Activated CD8-positive, alpha-beta T cell treated with anti-CD3 and anti-CD28 coated beads for 36 hours (primary cell): Measurements from ENCODE around the gene DUSP12. TPM values are rescaled to one million over a fixed set of nuclear protein-coding genes. Genes with fewer than 3 reads are reported as not detected.

Experiments used
- ATAC-seq: fragments of 200-7000 bp; cut with Tn5 transposase; one replicate; pipeline ENCODE4 v1.10.0; 2021; ENCODE audit warnings: mild to moderate bottlenecking, moderate library complexity
- CTCF ChIA-PET: fragments of 350-600 bp; sonication (Branson Sonifier 250); formaldehyde crosslinking; loops from one replicate; lab custom pipeline; 2021; ENCODE audit warnings: antibody characterized with exemption; lab: Charles Lee
- POLR2A ChIA-PET: fragments of 350-600 bp; sonication (Branson Sonifier 250); formaldehyde crosslinking; loops from one replicate; lab custom pipeline; 2021; ENCODE audit warnings: antibody characterized with exemption; lab: Charles Lee
- DNase-seq: peaks from one replicate; pipeline ENCODE4 v3.0.0-alpha.2; 2020
- H3K27ac Mint-ChIP-seq: one replicate; pipeline ENCODE4 v1.8.0; 2021; ENCODE audit warnings: mild to moderate bottlenecking, mixed read lengths
- H3K27me3 Mint-ChIP-seq: one replicate; pipeline ENCODE4 v1.8.0; 2021; ENCODE audit warnings: mixed read lengths
- H3K36me3 Mint-ChIP-seq: one replicate; pipeline ENCODE4 v1.8.0; 2021; ENCODE audit warnings: low read depth, mixed read lengths
- H3K4me1 Mint-ChIP-seq: one replicate; pipeline ENCODE4 v1.8.0; 2021; ENCODE audit warnings: low read depth, mixed read lengths
- H3K4me3 Mint-ChIP-seq: one replicate; pipeline ENCODE4 v1.8.0; 2021; ENCODE audit warnings: mild to moderate bottlenecking, moderate library complexity, mixed read lengths
- H3K9me3 Mint-ChIP-seq: one replicate; pipeline ENCODE4 v1.8.0; 2021; ENCODE audit warnings: mixed read lengths
- intact Hi-C: fragments of 100-400 bp; cut with micrococcal nuclease; formaldehyde crosslinking; loops from one replicate; pipeline ENCODE4 v1.10.0; 2022
- total RNA-seq, 2 experiments: library from RNA; stranded (reverse); gene quantifications; one replicate each; pipeline ENCODE4 v1.2.3, GENCODE V29; 2021
- TF ChIP-seq, protein P1 (sequence below): fragments of 200-600 bp; IDR thresholded peaks from one replicate; pipeline ENCODE4 v1.8.0; 2022; ENCODE audit warnings: antibody characterized with exemption, mild to moderate bottlenecking

DUSP12 gene
- total RNA-seq, 2 experiments from 2014 or later: 25.3 to 25.4 TPM

DNA sequence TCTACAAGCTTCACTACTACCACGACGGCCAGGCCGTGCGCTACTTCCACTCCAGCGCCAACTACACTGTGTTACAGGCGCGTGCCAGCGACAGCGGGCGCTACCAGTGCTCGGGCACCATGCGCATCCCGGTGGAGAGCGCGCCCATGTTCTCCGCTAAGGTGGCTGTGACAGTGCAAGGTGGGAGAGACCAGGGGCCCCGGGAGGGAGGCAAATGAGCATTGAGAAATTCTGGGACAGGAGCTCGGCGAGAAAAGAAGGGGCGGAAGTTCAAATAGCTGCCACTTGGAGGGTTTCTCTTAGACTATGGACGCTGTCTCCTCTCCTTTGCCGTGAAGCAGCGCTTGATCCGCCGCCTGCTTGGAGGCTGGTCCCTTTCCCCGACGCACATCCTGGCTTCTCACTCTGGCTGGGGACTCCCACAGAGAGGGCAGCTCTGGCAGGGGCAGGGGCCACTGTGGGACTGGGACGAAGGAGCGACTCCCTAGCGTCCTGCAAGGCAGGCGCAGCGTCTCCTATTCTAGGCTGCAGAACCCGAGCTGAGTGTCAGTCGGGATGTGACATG is 23.6 kb upstream of the DUSP12 start:
- H3K4me1 Mint-ChIP-seq: peaks cover 47% of the 10 kb centered on the region
- ChIA-PET CTCF (interaction anchor here (1.0 to 4.1 kb wide), 7 partner anchors 12 to 241 kb away, joined by 3 to 32 read pairs (median 4); partner anchors contain the start of gene FCRLA), POLR2A (interaction anchor here (1.1 to 1.6 kb wide), 2 partner anchors 9 to 41 kb away, joined by 4 to 6 read pairs; no protein-coding TSS in a partner anchor)
- DNase-seq (peak; percentile 46), ATAC-seq (peak; percentile 28)
- no peaks in the 10 kb centered on the region for H3K36me3 Mint-ChIP-seq
- H3K27me3 Mint-ChIP-seq: peaks cover 17% of the 10 kb centered on the region
- peak overlapping the region; percentile 79 for H3K4me3 Mint-ChIP-seq
- intact Hi-C loops: no loop called here
- TF ChIP-seq, protein P1, sequence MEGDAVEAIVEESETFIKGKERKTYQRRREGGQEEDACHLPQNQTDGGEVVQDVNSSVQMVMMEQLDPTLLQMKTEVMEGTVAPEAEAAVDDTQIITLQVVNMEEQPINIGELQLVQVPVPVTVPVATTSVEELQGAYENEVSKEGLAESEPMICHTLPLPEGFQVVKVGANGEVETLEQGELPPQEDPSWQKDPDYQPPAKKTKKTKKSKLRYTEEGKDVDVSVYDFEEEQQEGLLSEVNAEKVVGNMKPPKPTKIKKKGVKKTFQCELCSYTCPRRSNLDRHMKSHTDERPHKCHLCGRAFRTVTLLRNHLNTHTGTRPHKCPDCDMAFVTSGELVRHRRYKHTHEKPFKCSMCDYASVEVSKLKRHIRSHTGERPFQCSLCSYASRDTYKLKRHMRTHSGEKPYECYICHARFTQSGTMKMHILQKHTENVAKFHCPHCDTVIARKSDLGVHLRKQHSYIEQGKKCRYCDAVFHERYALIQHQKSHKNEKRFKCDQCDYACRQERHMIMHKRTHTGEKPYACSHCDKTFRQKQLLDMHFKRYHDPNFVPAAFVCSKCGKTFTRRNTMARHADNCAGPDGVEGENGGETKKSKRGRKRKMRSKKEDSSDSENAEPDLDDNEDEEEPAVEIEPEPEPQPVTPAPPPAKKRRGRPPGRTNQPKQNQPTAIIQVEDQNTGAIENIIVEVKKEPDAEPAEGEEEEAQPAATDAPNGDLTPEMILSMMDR: peak; percentile 5
- no peaks in the 10 kb centered on the region for H3K9me3 Mint-ChIP-seq
- peak overlapping the region; percentile 48 for H3K27ac Mint-ChIP-seq

DNA sequence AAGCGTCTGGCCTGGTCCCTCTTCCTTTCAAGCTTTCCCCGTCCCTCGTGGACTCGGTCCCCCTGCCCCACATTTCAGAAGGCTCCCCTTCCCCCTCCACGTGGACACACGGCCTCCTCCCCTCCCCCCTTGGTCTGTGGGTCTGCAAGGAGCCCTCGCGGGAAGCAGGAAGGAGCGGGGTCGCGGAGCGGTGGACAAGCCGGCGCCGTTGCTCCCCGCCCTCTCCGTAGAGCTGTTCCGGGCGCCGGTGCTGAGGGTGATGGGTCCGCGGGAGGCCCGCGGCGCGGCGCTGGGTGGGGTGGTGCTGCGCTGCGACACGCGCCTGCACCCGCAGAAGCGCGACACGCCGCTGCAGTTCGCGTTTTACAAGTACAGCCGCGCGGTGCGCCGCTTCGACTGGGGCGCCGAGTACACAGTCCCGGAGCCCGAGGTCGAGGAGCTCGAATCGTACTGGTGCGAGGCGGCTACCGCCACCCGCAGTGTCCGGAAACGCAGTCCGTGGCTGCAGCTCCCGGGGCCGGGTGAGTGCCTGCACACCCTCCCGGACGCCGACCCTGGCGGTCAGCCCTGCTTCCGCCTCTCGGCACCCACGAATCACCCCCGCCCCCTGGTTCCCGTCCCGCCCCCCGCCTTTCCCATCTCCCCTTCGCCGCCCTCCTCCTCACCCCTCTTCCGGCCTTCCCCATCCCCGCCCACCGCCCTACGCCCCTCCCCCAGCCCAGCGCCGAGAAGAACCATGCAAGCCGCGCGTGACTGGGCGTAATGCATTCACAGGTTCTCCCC is 22.9 kb upstream of the DUSP12 start:
- H3K36me3 Mint-ChIP-seq: no peaks in the 10 kb centered on the region
- peaks cover 51% of the 10 kb centered on the region for H3K4me1 Mint-ChIP-seq
- peaks cover 17% of the 10 kb centered on the region for H3K27me3 Mint-ChIP-seq
- POLR2A ChIA-PET: interaction anchor here (0.9 to 1.6 kb wide), 3 partner anchors 10 to 40 kb away, joined by 3 to 6 read pairs (median 4); no protein-coding TSS in a partner anchor
- TF ChIP-seq, protein P1: no peak
- CTCF ChIA-PET: interaction anchor here (1.0 to 4.1 kb wide), 7 partner anchors 12 to 242 kb away, joined by 3 to 32 read pairs (median 4); partner anchors contain the start of gene FCRLA
- peak; percentile 75 for DNase-seq
- peak; percentile 56 for ATAC-seq
- H3K27ac Mint-ChIP-seq: peak overlapping the region; percentile 48
- intact Hi-C loops: no loop called here
- H3K4me3 Mint-ChIP-seq: peak overlapping the region; percentile 79
- H3K9me3 Mint-ChIP-seq: no peaks in the 10 kb centered on the region

DNA sequence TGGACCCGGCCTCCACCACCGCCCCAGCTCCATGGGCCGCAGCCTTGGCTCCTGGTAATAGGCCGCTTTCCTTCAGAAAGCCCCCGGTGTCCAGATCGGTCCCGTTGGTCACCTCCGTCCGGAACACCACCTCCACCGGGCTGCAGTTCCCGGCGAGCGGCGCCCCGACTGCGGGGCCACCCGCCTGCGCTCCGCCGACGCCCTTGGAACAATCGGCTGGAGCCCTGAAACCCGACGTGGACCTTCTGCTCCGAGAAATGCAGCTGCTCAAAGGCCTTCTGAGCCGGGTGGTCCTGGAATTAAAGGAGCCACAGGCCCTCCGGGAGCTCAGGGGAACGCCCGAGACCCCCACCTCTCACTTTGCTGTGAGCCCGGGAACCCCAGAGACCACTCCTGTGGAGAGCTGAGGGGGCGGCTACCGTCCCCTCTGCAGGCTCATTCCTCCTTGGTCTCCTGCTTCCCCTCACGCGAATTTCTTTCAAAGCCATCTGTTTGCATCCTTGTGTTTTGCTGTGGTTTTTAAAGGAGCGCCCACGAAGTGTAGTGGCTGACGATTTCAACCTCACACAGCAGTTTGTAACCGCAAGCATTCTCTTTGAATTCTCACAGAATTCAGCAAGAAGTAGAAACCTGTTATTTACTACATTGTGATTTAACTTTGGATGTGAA is 22.2 kb upstream of the DUSP12 start:
- ATAC-seq: peak; percentile 6
- peaks cover 17% of the 10 kb centered on the region for H3K27me3 Mint-ChIP-seq
- peaks cover 44% of the 10 kb centered on the region for H3K4me1 Mint-ChIP-seq
- TF ChIP-seq, protein P1: no peak
- intact Hi-C loops: no loop called here
- peak overlapping the region; percentile 62 for H3K27ac Mint-ChIP-seq
- ChIA-PET CTCF (interaction anchor here (1.0 to 4.1 kb wide), 4 partner anchors 11 to 112 kb away, joined by 3 to 32 read pairs (median 6); partner anchors contain the start of gene FCRLA), POLR2A (interaction anchor here (0.9 to 1.6 kb wide), 2 partner anchors 10 to 39 kb away, joined by 3 to 6 read pairs; no protein-coding TSS in a partner anchor)
- H3K9me3 Mint-ChIP-seq: no peaks in the 10 kb centered on the region
- DNase-seq: peak; percentile 60
- no peaks in the 10 kb centered on the region for H3K36me3 Mint-ChIP-seq
- H3K4me3 Mint-ChIP-seq: peak overlapping the region; percentile 79

DNA sequence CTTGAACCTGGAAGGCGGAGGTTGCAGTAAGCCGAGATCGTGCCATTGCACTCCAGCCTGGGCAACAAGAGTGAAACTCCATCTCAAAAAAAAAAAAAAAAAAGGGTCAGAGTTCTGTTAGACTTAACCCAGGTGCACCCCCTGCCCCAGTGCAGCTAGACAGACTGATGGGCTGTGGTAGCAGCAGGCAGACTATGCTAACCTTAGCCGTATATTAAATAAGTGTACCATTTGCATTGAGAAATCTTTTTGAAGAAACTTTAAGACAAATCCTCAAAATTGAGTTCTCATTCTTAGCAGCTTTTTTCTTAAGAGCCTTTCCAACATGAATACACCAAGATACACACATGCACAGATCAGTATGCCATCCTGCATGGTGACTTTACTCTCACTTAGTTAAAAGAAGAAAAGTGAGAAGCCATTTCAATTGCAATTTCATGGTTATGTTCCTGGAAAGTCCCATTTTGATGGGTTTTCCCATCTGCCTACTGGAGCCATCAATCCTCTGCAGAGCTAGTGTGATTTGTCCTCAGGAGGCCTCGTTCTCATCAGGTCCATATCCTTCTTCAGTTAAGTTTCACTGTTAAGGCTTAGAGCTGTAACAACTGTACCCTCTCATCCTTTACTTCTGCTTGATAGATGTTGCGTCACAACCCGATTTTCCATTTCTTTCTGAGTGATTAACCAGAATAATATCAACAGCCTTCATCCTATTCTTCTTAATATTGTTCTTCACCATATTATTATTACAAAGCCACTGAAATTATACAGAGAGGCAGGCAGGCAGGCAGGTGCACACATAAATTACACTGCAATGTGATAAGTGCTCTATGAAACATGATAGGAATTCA is 21.0 kb upstream of the DUSP12 start:
- ChIA-PET POLR2A (interaction anchor here (1.0 kb wide), 1 partner anchor 13 kb away, joined by 4 read pairs; no protein-coding TSS in a partner anchor), CTCF (interaction anchor here (1.5 to 4.1 kb wide), 2 partner anchors 10 to 13 kb away, joined by 5 to 32 read pairs; no protein-coding TSS in a partner anchor)
- DNase-seq: no peak
- Mint-ChIP-seq H3K9me3 (no peaks in the 10 kb centered on the region), H3K27me3 (peaks cover 11% of the 10 kb centered on the region), H3K4me1 (peaks cover 43% of the 10 kb centered on the region), H3K4me3 (no peak overlapping the region), H3K36me3 (no peaks in the 10 kb centered on the region), H3K27ac (no peak overlapping the region)
- intact Hi-C loops: no loop called here
- no peak for ATAC-seq
- TF ChIP-seq, protein P1: no peak
